PC-9 (cell line): ENCODE data around the gene WDR33.

Experiments used
- CTCF ChIP-seq: fragments of 200-600 bp; sonication (generic); conservative IDR thresholded peaks from 2 replicates; pipeline ENCODE4 v1.6.1; 2017; ENCODE audit warnings: mixed run types, antibody characterized with exemption, mild to moderate bottlenecking, moderate library complexity
- EZH2 ChIP-seq: fragments of 200-600 bp; sonication (generic); IDR thresholded peaks from 2 replicates; pipeline ENCODE4 v1.8.0; 2017; ENCODE audit warnings: antibody characterized with exemption, low read depth

- TF ChIP-seq CTCF = no peak
- TF ChIP-seq EZH2 = no peak
Observed at GRCh38 chr2:127762846-127763245, 48.1 kb downstream of the WDR33 start.
